Amygdala (tissue), 56 donors: ENCODE results near the gene AQP3.
"Not testable (repeated sequence)": the region's sequence is repeated elsewhere in the genome, so short reads cannot be mapped to it uniquely, and the experiment has no call there.

ENCODE experiments used
- DNase-seq, 56 donors: peaks; one replicate each; lab custom pipeline; 2025; lab: John Stamatoyannopoulos, UW

AQP3 gene

DNA sequence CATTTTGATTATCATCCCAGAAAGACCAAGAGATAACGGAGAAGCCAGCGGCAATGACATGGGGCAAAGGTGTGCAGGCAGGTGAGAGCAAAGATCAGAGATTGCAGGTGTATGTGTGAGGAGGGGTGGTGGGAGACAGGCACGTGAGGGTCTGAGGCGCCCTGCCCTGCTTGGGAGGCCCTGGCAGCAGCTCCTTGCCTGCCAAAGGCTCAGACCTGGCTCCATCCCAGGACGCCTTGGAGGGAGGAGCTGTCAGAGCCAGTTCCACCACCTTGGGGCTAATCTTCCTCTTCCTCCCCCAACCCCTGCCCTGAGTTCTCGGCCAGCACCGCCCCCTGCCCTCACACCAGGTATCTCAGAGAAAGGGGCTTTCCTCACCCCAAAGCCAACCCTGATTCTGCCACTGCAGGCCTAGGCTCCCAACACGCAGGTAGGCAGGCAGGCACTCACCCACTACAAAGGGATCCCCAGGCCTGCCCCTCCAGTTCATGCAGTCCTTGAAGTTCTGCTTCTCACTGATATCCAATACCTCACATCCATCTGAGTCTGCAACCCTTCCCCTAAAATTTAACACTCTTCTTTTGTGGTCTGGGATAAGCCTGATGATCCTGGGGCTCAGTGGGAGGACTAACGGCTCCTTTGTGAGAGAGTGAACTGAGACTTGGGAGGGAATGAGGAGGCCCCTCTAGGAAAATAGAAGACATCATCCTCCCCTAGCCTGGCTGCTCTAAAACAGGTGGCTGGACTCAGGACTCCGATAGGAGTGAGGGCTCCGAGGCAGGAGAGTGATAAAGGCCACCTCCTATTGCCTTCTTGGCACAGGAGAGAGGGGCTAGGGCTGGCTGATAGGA lies 1.8 kb downstream of the AQP3 start:
- DNase-seq: no peak

GRCh38 chr9:33443464-33444154 lies 3.8 kb downstream of the AQP3 start:
- no peak for DNase-seq

GRCh38 chr9:33443047-33443446 lies 4.3 kb downstream of the AQP3 start:
- no peak for DNase-seq

GRCh38 chr9:33442125-33442524 lies 5.3 kb downstream of the AQP3 start:
- DNase-seq: no peak

DNA sequence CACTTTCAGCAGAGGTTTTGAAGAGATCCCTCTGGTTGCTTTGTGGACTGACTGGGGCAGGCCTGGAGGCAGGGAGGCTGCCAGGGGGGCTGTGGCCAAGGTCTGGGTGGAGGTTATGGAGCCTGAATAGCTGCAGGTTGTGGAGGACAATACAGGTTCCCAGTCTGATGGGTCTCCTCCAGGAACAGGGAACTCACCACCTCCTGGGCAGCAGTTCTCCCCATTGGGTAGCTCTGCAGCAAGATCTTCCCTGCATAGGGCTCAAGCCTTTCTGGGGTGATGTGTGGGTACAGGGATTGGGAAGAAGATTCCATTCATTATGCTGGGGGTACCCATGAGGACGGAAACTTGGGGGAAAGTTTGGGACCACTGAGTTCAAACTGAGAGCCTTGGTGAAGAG lies 6.8 kb downstream of the AQP3 start:
- no peak for DNase-seq

GRCh38 chr9:33440204-33440603 lies 7.2 kb downstream of the AQP3 start:
- no peak for DNase-seq

GRCh38 chr9:33439731-33440130 lies 7.7 kb downstream of the AQP3 start:
- DNase-seq: no peak

DNA sequence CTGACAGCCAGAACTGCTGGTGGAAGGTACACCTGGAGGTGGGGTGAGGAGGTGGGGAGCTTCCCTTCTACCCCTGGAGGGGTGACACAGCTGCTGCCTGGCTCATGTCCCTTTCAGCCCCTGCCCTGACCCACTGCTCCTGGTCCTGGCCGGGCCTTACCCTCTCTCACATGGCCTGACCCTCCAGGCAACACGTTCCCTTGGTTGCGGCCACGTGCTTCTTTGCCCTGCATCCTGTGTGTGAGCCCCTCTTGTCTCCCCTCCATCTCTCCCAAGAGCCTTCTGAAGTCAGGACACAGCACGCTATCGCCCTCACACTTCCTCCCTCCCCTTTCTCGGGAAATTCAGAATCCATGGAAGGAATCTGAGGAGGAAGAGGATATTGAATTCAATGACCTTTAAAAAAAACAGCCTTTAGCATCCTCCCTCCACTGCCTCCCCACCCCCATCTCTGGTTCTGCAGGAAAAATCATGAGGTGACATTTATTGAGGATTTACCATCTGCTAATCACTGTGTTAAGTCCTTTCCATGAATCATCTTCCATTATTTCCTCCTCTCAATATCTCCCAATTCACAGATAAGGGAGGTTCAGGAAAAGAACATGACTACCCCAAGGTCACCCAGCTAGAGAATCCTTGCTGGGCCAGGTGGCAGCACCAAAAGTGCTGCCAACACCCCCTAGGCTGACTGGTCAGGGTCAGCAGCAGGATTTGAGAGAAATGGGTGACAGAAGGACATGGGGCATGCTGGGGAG lies 8.3 kb downstream of the AQP3 start:
- DNase-seq: no peak

- DNase-seq: no peak
Observed at GRCh38 chr9:33437898-33438297, 9.5 kb downstream of the AQP3 start.

- DNase-seq: no peak
Observed at GRCh38 chr9:33437205-33437604, 10.2 kb downstream of the AQP3 start.

DNA sequence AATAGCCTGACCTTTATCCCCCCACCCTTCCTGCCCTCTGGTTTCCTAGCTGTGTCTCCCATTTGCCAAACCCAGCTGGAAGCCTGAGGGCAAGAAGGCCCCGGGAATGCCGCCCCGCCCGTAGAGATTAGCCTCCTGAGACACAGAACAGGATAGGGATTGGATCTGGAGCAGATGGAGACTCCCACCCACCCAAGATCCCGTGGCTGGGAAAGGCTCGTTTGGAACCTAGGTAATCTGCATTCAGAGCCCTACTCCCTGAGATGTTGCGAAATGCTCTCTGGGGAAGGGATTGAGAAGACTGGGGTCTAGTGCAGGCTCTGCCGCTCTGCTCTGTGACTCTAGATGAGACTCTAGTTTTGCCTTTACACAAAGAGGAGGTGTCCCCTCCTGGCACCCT lies 10.9 kb downstream of the AQP3 start:
- no peak for DNase-seq

DNA sequence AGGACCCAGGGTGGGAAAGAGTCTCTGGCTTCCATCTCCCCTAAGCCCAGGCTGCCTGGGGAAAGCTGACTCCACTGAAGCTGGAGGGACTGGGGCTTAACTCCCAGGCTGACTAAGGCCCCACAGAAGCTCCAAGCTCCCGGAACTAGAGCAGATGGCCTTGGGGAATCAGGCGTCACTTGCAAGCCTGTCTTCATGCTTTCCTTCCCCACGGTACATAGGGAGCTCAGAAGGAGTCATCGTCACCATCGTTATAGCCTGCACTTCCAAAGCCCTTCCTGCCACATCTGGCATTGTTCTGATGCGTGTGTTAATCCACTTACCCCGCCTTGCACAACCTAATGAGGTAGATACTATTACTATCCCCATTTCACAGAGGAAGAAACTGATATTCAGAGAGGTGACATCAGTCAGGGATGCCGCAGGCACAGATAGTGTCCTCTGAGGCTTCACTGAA lies 11.5 kb downstream of the AQP3 start:
- DNase-seq: no peak

DNA sequence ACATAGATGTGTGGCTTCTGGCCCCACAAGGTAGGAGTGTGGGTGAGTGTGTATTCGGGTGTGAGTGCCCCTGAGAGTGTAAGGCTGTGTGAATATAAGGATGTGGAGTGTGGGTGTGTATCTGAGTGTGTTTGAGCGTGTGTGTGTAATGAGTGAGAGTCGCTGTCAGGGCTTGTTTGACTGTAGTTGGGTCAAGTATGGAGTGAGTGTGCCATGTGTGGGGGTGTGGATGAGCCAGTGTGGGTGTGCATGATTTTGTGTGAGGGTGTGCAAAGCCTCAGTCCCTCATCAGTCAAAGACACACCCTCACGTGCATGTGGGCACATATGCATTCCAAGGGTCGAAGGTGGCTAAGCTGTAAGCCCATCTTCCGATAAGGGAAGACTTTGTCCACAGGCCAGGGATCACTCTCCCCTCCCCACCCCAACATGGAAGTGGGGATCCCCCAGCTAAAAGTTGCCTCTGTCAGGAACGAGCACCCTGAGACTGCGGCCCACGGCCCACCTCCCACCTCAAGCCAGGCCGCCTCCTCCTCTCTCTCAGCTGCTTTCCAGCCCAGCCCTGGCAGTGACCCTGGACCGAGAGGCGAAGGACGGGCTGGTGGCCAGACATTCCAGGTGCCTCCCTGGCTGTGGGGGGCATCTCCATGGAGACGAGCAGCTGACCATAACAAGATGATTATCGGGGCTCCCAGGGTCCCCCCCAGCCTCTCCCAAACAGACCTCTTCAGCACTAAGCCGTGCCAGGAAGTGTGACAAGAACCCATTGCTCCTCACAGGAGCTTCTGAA lies 12.9 kb downstream of the AQP3 start:
- peak in 1 of 56 donors; percentile 6 for DNase-seq

GRCh38 chr9:33433871-33434270 lies 13.5 kb downstream of the AQP3 start:
- no peak for DNase-seq

GRCh38 chr9:33431420-33431819 lies 16.0 kb downstream of the AQP3 start:
- no peak for DNase-seq

DNA sequence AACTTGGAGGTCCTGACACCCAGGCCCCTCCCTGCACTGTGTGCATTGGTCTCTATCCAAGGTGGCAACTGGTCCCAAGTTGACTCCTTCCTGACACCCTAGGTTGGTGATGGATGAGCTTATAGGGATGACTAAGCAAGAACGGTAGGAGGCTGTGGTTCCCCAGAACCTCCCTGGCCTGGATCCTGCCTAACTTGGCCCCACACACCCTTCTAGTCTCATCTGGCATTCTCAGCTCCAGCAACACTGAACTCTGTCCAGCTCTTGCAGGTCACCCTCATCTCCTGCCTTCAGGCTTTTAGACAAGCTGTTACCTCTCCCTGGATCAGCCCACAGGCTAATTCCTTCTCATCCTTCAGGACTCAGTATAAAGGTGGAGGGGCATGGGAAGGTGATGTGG lies 16.5 kb downstream of the AQP3 start:
- DNase-seq: no peak

DNA sequence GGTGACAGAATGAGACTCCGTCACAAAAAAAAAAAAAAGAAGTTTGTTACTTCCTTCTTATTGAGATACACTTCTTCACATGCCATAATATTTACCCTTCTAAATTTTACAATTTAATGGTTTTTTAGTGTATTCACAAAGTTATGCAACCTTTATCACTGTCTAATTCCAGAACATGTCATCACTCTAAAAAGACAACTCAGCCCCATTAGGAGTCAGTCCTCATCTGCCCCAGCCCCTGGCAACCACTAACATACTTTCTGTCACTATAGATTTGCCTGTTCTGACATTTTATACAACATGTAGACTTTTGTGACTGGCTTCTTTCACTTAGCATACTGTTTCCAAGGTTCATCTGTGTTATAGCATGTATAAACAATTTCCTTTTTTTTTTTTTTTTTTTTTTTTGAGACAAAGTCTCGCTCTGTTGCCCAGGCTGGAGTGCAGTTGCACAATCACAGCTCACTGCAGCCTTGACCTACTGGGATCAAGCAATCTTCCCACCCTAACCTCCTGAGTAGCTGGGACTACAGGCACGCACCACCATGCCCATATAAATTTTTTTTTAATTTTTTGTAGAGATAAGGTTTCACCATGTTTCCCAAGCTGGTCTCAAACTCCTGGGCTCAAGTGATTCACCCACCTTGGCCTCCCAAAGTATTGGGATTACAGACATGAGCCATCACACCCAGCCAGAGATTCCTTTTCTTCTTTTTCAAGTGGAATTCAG lies 18.0 kb downstream of the AQP3 start:
- no peak for DNase-seq

GRCh38 chr9:33426843-33427293 lies 20.5 kb downstream of the AQP3 start:
- DNase-seq: no peak

DNA sequence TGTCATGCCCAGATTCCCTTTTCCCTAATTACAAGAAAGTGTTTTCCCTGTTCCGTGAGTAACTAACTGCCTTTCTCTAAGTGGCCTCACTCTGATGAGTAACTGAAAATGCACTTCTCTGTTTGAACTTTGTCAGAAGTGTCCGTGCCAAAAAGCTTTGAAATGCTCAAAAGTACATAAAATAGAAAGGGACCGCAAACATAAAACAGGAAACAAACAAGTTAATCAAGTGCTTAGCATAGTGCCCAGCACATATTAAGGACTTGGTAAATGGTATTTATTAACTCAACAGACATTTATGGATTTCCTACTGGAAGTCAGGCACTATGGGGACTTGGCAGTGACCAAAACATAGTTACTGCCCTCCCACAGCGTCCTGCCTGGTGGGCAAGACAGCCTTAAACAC lies 22.3 kb downstream of the AQP3 start:
- DNase-seq: no peak

DNA sequence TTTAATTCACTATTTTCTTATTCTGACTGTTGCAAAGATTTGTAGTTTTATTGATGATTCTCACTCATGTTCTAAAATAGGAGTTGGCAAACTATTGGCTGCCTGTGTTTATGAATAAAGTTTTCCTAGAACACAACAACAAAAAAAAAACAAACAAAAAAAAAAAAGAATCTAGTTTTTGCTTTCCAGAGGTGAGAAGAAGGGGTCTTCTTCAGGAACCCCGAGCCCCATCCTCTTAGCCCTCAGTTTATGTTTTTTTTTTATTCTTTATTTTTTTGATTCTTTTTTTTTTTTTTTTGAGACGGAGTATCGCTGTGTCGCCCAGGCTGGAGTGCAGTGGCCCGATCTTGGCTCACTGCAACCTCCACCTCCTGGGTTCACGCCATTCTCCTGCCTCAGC lies 22.9 kb downstream of the AQP3 start:
- DNase-seq: not testable (repeated sequence)
